Cerebellar cortex (tissue), 1 donor: Measurements from ENCODE around the gene CADPS.

Experiments
- DNase-seq: peaks from one replicate; pipeline ENCODE4 v3.0.0-alpha.2; 2015; ENCODE audit warnings: low spot score

CADPS gene

DNA sequence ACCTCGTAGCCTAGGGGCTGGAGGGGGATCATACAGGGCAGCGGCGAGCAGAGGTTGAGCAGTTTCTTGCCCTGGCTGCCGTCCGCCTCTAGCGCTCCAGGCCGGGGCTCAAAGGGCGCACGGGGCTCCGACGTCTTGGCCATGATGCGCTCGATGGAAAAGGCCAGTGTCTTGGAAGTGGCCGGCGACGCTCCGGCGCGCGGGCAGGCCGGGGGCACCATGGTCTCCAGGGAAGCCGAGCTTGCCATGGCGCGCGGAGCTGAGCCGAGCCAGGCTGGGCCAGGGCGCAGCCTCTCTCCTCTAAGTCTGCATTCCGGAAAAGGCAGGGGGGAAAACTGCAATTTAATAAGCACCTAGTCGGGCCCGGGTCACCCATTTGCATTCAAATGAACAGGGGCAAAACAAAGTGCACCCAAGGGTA, 502.6 kb downstream of the CADPS start:
- DNase-seq, result no peak

DNA sequence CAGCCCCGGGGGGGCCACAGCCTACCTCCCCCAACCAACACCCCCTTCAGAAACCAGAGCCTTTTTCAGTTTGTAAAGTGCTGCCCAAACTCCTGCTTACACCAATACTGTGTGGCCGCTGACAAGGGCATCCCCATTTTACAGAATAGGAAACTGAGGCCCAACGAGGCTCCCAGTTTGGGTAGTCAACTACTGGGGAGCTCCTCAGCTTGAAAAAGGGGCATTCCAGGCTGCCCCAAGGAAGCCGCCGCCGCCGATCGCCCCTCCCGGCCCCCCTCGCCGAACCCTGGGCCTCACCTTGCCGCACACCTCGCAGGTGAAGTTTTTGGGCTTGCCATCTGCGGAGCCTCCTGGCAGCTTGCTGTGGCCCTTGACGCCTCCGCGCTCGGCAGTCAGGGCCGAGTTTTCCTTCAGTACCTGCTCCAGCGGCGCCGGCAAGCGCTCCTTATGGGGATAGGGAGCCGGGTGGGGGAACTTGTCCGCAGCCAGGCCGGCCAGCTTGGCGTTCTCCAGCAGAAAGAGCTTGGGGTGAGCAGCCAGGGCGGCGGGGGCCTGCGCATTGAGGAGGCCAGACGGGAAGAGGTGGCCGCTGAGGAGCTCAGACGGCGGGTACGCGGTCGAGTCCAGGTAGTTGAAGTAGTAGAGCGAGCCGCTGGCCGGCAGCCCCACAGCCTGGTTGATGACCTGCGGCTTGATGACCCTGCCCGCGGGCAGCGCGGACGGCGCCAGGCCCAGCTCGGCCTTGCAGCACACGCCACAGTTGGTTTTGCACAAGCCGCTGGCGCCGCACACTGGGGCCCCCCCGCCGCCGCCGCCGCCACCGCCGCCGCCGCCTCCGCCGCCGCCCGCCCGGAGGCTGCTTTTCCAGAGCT, 503.3 kb downstream of the CADPS start:
- no peak for DNase-seq

DNA sequence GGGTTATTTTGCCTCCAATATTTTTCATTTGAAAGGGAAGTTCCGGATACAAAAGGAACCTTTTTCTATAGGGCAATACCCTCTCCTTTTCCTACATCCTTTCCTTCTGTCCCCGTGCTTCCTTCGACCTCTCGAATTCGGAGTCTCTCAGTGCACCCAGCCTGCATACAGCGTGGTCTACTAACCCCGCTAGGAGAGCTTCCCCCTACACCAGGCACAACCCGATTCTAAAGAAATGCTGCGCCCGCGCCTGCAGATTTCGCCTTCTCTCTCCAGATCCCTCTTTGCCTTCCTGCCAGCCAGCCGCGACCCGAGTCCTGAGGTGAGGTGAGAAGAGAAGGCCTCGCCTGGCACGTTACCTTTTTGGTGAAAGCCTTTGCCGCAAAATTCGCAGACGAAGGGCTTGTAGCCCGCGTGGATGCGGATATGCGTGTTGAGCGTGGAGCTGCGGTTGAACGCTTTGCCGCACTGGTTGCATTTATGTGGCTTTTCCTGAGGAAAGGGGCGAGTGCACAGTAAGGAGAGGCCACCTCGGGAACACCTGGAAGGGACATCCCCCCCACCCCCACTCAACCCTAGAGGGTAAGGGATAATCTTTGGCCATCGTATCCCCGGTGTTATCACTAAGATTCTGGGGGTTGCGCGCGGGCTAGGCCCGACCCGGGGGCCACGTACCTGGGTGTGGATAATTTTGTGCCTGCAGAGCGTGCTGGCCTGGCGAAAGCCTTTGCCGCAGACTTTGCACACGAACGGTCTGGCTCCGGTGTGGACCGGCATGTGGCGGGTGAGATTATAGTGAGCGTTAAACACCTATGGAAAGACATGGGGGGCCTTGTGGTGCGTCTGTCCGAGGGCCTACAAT, 504.1 kb downstream of the CADPS start:
- DNase-seq, result no peak

DNA sequence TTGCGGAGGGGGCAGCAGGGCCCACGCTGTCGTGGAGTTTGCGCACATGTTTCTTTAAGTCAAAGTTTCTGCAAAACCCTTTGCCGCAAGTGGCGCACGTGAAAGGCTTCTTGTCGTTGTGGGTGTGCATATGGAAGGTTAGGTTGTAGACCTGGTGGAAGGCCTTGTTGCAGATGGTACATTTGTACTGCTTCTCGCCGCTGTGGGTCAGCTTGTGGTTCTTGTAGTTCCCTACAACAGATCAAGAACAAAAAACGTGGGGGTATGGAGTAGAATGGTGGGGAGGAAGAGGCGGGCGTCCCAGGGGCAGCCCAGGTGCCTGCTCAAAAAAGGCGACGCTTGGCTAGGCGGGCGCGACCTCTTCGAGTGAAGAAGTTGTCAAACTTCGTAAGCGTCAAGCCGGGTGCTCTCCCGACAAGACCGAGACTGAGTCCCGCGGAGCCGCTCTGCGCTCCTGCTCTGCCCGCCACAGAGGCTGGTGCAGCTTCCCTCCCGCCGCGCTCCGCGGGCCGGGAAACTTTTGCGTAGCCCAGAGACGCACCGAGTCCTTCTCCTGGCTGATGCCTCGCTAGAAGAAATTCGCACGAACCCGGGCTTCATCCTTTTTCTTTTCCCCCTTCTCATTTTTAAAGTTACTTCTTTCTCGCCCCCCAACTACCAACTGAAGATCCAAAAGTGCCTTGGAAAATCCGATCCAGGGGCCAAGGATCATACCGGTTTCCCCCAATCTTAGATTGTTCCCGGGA, 504.9 kb downstream of the CADPS start:
- DNase-seq, result no peak

DNA sequence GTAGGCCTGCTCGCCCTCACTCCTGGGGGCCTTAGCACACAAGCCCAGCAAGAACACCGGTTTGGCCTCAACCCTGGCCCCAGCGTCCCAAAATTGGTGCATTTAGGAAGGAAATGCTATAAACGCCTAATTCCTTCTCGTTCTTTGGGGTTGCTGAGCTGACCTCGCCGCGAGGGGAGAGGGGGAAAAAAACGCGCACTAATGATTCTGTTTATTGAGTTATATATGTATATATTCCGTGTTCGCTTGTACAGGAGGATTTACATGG, 505.8 kb downstream of the CADPS start:
- DNase-seq, result no peak

DNA sequence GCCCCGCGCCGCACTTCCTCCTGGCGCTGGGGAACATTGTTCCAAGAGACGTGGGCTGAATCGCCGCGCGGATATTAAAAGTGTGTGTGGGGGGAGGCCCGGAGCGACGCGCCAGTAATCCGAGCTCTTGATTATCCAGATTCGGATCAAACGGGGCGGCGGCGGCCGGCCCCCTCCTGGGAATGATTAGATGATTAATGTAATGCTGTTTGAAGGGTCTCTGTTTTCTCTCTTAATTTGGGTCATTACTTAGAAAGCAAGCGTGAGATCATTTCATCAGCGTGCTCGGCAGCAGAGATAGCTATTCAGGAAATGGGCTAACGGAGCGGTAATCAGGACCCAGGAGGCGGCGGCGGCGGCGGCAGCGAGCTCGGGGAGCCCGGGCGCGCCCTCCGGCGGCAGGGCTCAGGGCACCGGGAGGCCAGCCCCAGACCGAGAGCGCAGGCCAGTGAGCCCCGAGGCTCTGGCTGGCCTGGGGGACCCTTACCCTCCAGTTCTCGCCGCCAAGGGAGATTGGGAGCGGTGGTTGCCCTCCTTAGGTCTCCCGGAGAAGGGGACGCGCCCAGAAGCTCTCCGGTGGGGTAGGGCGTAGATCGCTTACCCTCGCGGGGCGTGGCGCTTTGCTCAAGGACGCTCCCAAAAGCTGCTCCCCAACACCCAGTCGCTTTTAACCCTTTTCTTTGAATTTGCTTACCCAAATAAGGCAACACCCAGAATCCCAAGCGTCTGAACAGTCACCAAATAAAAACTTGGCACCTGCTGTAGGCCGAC, 506.3 kb downstream of the CADPS start:
- no peak for DNase-seq

DNA sequence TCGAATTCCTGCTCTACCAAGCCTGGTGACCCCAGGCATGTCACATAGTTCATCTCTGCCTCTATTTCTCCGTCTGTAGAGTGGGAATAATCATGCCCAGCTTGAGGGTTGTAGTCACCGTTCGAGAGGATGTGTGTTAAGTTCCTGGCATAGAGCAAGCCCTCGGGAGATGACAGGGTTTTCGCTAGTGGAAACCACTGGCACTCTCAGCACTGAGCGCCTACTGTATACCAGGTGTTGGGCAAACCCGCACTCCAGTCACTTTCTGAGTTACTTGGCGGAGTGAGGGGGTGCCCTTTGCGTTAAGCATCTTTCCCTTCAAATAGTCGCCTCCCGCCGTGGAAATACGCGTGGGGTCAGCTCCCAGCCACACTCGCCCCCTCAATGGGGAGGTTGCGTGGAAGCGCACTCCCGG, 506.9 kb downstream of the CADPS start:
- no peak for DNase-seq

DNA sequence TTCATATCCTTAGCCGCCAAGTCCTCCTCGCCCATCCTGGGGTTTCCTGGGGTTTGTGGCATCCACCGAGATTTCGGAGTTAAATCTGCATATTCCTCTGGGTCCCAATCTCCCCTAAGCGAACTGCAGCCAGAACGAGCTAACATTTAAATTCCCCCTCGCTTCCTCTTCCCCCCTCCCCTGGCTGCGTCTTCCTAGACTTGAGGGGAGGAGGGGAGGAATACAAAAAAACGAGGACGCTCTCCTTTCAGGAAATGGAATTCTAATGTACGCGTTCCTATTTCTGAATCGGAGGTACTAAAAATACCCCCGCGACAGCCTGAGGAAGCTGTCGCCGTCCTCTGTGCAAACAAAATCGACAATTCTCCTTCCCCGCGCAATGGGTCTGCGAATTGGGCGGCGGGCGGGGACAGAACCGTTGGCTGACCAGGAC, 507.4 kb downstream of the CADPS start:
- no peak for DNase-seq

DNA sequence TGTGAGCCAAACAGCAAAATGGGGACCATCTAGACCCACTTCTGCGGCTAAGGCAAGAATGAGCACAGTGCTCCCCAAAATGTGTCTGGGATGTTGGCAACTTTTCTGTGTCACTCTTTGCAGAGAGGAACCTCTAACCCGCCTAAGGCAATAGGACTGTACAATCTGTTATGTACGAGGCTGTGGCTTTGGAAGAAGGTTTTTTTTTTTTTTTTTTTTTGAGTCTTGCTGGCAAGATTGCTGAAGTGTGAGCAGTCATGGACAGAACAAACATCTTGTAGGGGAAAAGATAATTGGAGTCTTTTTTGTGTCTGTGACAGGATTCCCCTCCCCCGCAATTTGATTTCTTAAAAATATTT, 509.1 kb downstream of the CADPS start:
- no peak for DNase-seq

DNA sequence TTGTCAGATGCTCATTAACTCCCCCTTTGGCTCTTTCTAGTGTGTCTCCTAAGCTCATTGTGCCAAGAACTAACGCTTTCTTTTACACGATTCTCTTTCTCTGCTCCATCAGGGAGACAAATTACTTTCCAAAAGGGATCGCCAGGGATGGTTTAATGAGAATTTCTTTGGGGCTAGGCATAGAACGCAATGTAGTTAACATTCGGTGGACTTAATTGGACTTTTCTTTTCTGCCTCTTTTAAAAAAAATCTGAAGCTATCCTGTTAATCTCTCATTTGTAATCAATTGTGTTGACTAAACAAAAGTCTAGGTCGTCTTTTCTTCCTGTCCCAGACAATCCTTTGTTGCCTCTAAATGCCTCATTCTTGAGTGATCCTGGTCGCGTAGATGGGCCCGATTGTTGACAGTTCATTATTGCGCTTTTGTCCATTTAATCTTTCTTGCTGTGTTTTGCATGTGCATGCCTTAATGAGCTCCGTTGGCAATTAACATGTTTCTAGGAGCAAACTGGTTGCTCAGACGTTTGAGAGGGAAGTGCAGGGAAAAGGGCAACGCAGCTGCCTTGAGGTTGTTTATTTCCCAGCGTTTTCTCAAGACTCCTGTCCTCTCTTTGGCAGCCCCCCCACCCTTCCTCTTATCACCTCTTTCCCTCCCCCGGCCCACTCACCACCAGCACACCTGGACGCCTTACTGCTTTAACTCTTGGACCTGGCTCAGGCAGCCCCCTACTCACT, 509.7 kb downstream of the CADPS start:
- no peak for DNase-seq

DNA sequence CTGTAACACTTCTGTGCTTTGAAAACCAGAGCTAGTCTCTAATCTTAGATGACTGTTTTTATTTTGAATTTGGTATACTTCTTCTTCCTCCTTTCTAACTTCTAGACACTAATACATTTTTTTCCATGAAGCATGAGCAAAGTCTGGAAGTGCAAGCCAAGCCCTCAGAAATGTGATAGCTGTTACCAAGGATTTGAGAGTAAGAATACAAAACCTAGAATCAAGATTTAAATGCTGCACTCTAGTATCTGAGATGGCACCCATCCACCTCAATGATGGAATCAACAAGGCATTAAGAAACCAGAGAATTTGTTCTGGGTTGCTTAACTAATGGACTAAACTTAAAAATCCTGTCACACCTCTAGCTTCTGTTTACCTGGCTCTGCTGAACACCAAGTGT, 511.0 kb downstream of the CADPS start:
- no peak for DNase-seq

DNA sequence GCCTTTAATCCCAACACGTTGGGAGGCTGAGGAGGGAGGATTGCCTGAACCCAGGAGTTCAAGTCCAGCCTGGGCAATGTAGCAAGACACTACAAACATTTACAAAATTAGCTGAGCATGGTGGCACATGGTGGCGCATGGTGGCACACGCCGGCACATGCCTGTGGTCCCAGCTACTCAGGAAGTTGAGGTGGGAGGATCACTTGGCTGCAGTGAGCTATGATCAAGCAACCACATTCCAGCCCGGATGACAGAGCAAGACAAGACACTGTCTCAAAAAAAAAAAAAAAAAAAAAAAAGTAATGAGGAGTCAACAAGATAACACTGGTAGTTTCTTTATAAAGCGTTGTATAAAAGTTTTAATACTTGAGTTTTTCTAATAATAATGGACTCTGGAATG, 511.9 kb downstream of the CADPS start:
- DNase-seq, result no peak

DNA sequence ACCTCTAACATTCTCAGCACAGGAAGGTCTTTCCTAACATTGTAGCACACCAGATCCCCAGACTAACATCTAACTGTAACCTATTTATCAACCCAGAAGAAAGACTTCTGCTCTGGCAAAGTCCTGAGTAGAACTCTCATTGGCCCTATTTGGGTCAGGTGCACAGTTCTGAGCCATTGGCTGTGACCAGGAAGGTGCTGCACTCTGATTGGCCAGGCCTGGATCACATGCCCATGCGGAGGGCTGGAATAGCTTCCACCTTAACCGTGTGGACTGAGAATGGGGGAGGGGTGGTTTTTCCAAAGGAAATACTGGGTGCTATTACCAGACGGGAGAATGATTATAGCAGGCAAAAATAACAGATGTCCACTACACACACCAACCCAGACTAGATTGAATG, 513.4 kb downstream of the CADPS start:
- no peak for DNase-seq

DNA sequence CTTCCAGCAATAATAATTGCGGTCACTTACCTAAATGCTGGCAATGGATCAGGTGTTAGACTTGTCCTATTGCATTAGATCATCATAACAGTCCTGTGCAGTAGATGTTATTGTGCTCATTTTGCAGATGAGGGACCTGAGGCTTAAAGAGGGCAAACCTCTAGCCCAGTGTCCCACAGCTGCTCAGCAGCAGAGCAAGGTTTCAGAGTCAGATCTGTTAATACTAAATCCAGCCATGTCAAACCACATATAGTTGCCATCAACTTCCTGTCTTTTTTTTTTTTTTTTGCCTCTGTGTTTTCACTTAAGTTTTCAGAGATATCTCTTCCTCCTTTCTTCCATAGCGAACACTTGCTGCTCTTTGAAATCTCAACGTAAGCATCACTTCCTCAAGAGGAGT, 514.0 kb downstream of the CADPS start:
- DNase-seq, result no peak

DNA sequence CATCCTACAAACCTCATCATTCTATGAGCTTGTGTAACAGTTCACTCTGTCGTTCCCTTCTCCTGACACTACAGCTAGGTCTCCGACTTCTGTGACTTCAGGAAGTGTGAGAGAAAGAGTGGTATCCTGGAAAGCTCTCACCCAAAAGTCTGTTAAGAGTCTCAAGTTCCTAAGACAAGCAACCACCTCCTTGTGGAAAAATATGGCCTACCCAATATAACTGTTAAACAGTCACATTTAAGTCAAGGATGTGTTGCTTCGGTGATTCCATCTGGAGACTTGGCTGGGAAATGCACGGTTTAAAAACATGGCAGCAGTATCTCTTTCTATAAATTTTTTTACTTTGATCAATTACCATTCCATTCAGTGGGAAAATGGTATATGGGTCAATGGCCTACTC, 515.7 kb downstream of the CADPS start:
- no peak for DNase-seq

DNA sequence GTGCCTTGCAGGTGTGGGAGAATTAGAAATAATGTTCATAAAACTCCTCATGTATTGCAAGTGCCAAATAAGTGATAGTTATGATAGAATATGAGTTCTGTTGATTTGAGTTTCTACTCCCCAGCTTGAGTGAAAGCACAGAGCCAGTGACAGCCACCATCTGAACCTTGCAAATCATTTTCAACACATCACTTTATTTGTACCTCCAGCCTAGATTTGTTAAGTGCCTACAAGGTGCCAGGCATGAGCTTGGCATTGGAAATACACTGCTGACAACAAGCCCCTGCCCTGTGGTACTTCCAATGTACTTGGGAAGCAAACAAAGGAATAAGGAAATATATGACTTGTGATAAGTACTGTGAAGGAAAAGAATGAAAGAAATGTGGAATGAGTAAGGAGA, 518.9 kb downstream of the CADPS start:
- DNase-seq, result no peak

DNA sequence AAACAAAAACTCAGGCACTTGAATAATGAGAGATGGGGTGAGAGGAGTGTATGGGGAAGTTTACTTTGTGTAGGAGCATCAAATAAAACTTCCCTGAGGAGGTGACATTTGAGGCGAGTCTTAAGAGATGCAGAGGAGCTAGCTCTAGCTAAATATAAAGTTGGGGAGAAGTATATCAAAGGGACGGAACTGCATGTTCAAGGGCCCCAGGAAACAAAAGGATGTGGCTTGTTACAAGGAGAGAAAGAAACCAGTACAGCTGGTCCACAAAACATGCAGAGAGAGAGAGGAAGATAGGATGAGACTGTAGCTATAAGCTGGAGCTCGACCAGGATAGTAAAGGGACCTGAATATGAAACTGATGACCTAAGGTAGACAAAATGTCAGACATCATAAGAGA, 519.5 kb downstream of the CADPS start:
- DNase-seq, result no peak
